Measurements from ENCODE around the gene U2SURP.

- TF ChIP-seq CTCF (IDR thresholded peaks at IDR 0.05) (no peak), POLR2A (IDR thresholded peaks at IDR 0.05; ENCODE audit: low read depth) (no peak), POLR2AphosphoS5 (IDR thresholded peaks at IDR 0.05) (no peak)
These were observed 48.8 kb upstream of the U2SURP start for GRCh38 chr3:142952272-142953193.
